PC-9 (cell line): Measurements from ENCODE around the gene CLDN5. TPM values are rescaled to one million over a fixed set of nuclear protein-coding genes. Genes with fewer than 3 reads are reported as not detected.

Experiments
- BruUV-seq: library from RNA; stranded (reverse); fragments of 400-500 nt; replicated peaks from 2 replicates; lab custom pipeline; 2021; lab: Mats Ljungman, UMichigan
- CTCF ChIA-PET: fragments of 300-600 bp; sonication (Branson Sonifier 250); formaldehyde crosslinking; loops from one replicate; lab custom pipeline; 2022; ENCODE audit warnings: antibody characterized with exemption; lab: Charles Lee
- POLR2A ChIA-PET: fragments of 300-600 bp; sonication (Branson Sonifier 250); formaldehyde crosslinking; loops from one replicate; lab custom pipeline; 2022; ENCODE audit warnings: antibody characterized with exemption; ENCODE audit not compliant: unreplicated experiment; lab: Charles Lee
- DNase-seq, 2 experiments: peaks; one replicate each; pipeline versions ENCODE4 v3.0.0 to v3.0.0-alpha.2; 2015 to 2022; ENCODE audit warnings: mixed read lengths in 1 of 2
- H2AFZ ChIP-seq: fragments of 200-600 bp; sonication (generic); 2 replicates; pipeline ENCODE4 v1.8.1; 2017; ENCODE audit warnings: antibody characterized with exemption
- H3F3A ChIP-seq: fragments of 200-600 bp; sonication (generic); 2 replicates; pipeline ENCODE4 v1.8.1; 2017; ENCODE audit warnings: antibody characterized with exemption, mild to moderate bottlenecking, low read depth; ENCODE audit not compliant: insufficient read depth
- H3K27ac ChIP-seq: fragments of 200-600 bp; sonication (generic); 2 replicates; pipeline ENCODE4 v1.6.1; 2016; ENCODE audit warnings: mixed run types
- H3K27me3 ChIP-seq: fragments of 200-600 bp; sonication (generic); 2 replicates; pipeline ENCODE4 v1.6.1; 2016; ENCODE audit warnings: low read depth, mixed run types; ENCODE audit not compliant: insufficient read depth
- H3K36me3 ChIP-seq: fragments of 200-600 bp; sonication (generic); 2 replicates; pipeline ENCODE4 v1.6.1; 2016; ENCODE audit warnings: low read depth, mixed run types
- H3K4me1 ChIP-seq: fragments of 200-600 bp; sonication (generic); replicated peaks from 2 replicates; pipeline ENCODE4 v1.6.1; 2016; ENCODE audit warnings: mixed run types; ENCODE audit not compliant: insufficient read depth
- H3K4me2 ChIP-seq: fragments of 200-600 bp; sonication (generic); 2 replicates; pipeline ENCODE4 v1.6.1; 2017; ENCODE audit warnings: mixed run types
- H3K4me3 ChIP-seq: fragments of 200-600 bp; sonication (generic); 2 replicates; pipeline ENCODE4 v1.6.1; 2016; ENCODE audit warnings: mixed run types
- H3K79me2 ChIP-seq: fragments of 200-600 bp; sonication (generic); 2 replicates; pipeline ENCODE4 v1.6.1; 2017; ENCODE audit warnings: low read depth, mixed run types
- H3K9me2 ChIP-seq: fragments of 200-600 bp; sonication (generic); 2 replicates; pipeline ENCODE4 v1.8.1; 2017; ENCODE audit warnings: mild to moderate bottlenecking; ENCODE audit not compliant: insufficient read depth
- H3K9me3 ChIP-seq: fragments of 200-600 bp; sonication (generic); 2 replicates; pipeline ENCODE4 v1.8.1; 2016; ENCODE audit warnings: low read depth; ENCODE audit not compliant: insufficient read depth
- H4K20me1 ChIP-seq: fragments of 200-600 bp; sonication (generic); 2 replicates; pipeline ENCODE4 v1.8.1; 2017; ENCODE audit not compliant: insufficient read depth
- EZH2 ChIP-seq: fragments of 200-600 bp; sonication (generic); IDR thresholded peaks from 2 replicates; pipeline ENCODE4 v1.8.0; 2017; ENCODE audit warnings: antibody characterized with exemption, low read depth
- intact Hi-C: fragments of 100-400 bp; cut with micrococcal nuclease; formaldehyde crosslinking; loops from one replicate; pipeline ENCODE4 v1.10.0; 2022; ENCODE audit not compliant: unreplicated experiment
- total RNA-seq: library from RNA; stranded (reverse); gene quantifications from 2 replicates; pipeline ENCODE4 v1.2.3, GENCODE V29; 2021
- TF ChIP-seq, protein P1 (sequence below): fragments of 200-600 bp; sonication (generic); conservative IDR thresholded peaks from 2 replicates; pipeline ENCODE4 v1.6.1; 2017; ENCODE audit warnings: mixed run types, antibody characterized with exemption, mild to moderate bottlenecking, moderate library complexity

CLDN5 gene
- total RNA-seq, 1 experiment from 2014 or later = not detected

- Histone ChIP-seq H3K36me3 (no peaks in the 10 kb centered on the region), H4K20me1 (no peaks in the 10 kb centered on the region), H3K4me2 (no peak overlapping the region), H3K27ac (no peak overlapping the region), H3K27me3 (no peaks in the 10 kb centered on the region), H3F3A (no peaks in the 10 kb centered on the region), H2AFZ (no peak overlapping the region), H3K4me1 (no peaks in the 10 kb centered on the region), H3K9me2 (no peaks in the 10 kb centered on the region), H3K9me3 (no peaks in the 10 kb centered on the region), H3K79me2 (no peaks in the 10 kb centered on the region), H3K4me3 (no peak overlapping the region)
- no TSS peak for BruUV-seq
- DNase-seq = no peak
- ChIA-PET POLR2A (no interaction called here), CTCF (no interaction called here)
- TF ChIP-seq EZH2 = no peak
- TF ChIP-seq, protein P1, sequence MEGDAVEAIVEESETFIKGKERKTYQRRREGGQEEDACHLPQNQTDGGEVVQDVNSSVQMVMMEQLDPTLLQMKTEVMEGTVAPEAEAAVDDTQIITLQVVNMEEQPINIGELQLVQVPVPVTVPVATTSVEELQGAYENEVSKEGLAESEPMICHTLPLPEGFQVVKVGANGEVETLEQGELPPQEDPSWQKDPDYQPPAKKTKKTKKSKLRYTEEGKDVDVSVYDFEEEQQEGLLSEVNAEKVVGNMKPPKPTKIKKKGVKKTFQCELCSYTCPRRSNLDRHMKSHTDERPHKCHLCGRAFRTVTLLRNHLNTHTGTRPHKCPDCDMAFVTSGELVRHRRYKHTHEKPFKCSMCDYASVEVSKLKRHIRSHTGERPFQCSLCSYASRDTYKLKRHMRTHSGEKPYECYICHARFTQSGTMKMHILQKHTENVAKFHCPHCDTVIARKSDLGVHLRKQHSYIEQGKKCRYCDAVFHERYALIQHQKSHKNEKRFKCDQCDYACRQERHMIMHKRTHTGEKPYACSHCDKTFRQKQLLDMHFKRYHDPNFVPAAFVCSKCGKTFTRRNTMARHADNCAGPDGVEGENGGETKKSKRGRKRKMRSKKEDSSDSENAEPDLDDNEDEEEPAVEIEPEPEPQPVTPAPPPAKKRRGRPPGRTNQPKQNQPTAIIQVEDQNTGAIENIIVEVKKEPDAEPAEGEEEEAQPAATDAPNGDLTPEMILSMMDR = no peak
- intact Hi-C loops = no loop called here
Observed at GRCh38 chr22:19523240-19524169, 705 bp downstream of the CLDN5 start.

- Histone ChIP-seq H2AFZ (no peak overlapping the region), H3K36me3 (no peaks in the 10 kb centered on the region), H3K4me1 (no peaks in the 10 kb centered on the region), H3F3A (no peaks in the 10 kb centered on the region), H3K4me3 (no peak overlapping the region), H3K9me2 (no peaks in the 10 kb centered on the region), H3K27me3 (no peaks in the 10 kb centered on the region), H4K20me1 (no peaks in the 10 kb centered on the region), H3K27ac (no peak overlapping the region), H3K4me2 (no peak overlapping the region), H3K79me2 (no peaks in the 10 kb centered on the region), H3K9me3 (no peaks in the 10 kb centered on the region)
- intact Hi-C loops = no loop called here
- BruUV-seq = no TSS peak
- CTCF ChIA-PET = no interaction called here
- POLR2A ChIA-PET = no interaction called here
- DNase-seq = no peak
- no peak for TF ChIP-seq EZH2
- TF ChIP-seq, protein P1 = no peak
Observed at GRCh38 chr22:19522881-19523239, 1.4 kb downstream of the CLDN5 start.

GRCh38 chr22:19522190-19522880, 1.9 kb downstream of the CLDN5 start:
- H4K20me1 ChIP-seq = no peaks in the 10 kb centered on the region
- no peak for DNase-seq
- BruUV-seq = no TSS peak
- H3K4me2 ChIP-seq = no peak overlapping the region
- H3K4me3 ChIP-seq = no peak overlapping the region
- H3K27me3 ChIP-seq = no peaks in the 10 kb centered on the region
- no peaks in the 10 kb centered on the region for H3K4me1 ChIP-seq
- POLR2A ChIA-PET = no interaction called here
- no peak for TF ChIP-seq EZH2
- TF ChIP-seq, protein P1 = no peak
- no peak overlapping the region for H2AFZ ChIP-seq
- intact Hi-C loops = no loop called here
- no peaks in the 10 kb centered on the region for H3K9me3 ChIP-seq
- H3K9me2 ChIP-seq = no peaks in the 10 kb centered on the region
- H3K36me3 ChIP-seq = no peaks in the 10 kb centered on the region
- no peaks in the 10 kb centered on the region for H3K79me2 ChIP-seq
- H3K27ac ChIP-seq = no peak overlapping the region
- CTCF ChIA-PET = interaction anchor here (0.6 kb wide), 1 partner anchor 88 kb away, joined by 6 read pairs; no protein-coding TSS in a partner anchor
- H3F3A ChIP-seq = no peaks in the 10 kb centered on the region
